ENCODE measurements around the gene OR2T10. TPM values are rescaled to one million over a fixed set of nuclear protein-coding genes. Genes with fewer than 3 reads are reported as not detected.
"Not testable (repeated sequence)": the region's sequence is repeated elsewhere in the genome, so short reads cannot be mapped to it uniquely, and the experiment has no call there.

The OR2T10 gene
- polyA plus RNA-seq (2013, experiment 1 of 4) = not detected
- polyA plus RNA-seq (2013, experiment 2 of 4) = not detected
- not detected for polyA plus RNA-seq (2013, experiment 3 of 4)
- polyA plus RNA-seq (2013, experiment 4 of 4) = not detected

- H3K9me3 ChIP-seq (ENCODE audit: control insufficient read depth, low read length) = peaks cover 25% of the 10 kb centered on the region
- 76 to 80% methylated on average over 6 of the region's 6 CpGs for WGBS, 2 experiments
- no peak within 1 kb of the TSS for H3K27ac ChIP-seq (ENCODE audit: insufficient read depth, low read depth, low read length, poor library complexity, severe bottlenecking)
- no peak within 1 kb of the TSS for H3K4me3 ChIP-seq (ENCODE audit: insufficient read depth, low read depth, low read length)
- H3K36me3 ChIP-seq (ENCODE audit: control insufficient read depth, insufficient read depth, low read length) = no peaks in the 10 kb centered on the region
- no peaks in the 10 kb centered on the region for H3K4me1 ChIP-seq (ENCODE audit: control insufficient read depth, insufficient read depth, low read length)
- H3K27me3 ChIP-seq (ENCODE audit: control insufficient read depth, insufficient read depth, low read length, poor library complexity, severe bottlenecking) = no peaks in the 10 kb centered on the region
Measured at GRCh38 chr1:248597589-248597988, at the start of gene OR2T10. TSS of gene OR2T10 (minus strand) at chr1:248597700. CDS start at chr1:248593768, 3,932 bp downstream.

GRCh38 chr1:248645178-248645577 lies 47.7 kb upstream of the OR2T10 start, which contains the start of gene OR2T35:
TSS of gene OR2T35 (minus strand) at chr1:248645278. CDS start at chr1:248639258, 6,020 bp downstream.
- H3K27me3 ChIP-seq (ENCODE audit: control insufficient read depth, insufficient read depth, low read length, poor library complexity, severe bottlenecking); H3K4me1 ChIP-seq (ENCODE audit: control insufficient read depth, insufficient read depth, low read length); H3K4me3 ChIP-seq (ENCODE audit: insufficient read depth, low read depth, low read length); H3K36me3 ChIP-seq (ENCODE audit: control insufficient read depth, insufficient read depth, low read length); H3K27ac ChIP-seq (ENCODE audit: insufficient read depth, low read depth, low read length, poor library complexity, severe bottlenecking); H3K9me3 ChIP-seq (ENCODE audit: control insufficient read depth, low read length): not testable (repeated sequence)
- WGBS, 2 experiments = 54 to 61% methylated on average over 2 of the region's 3 CpGs

GRCh38 chr1:248642971-248643651 lies 45.6 kb upstream of the OR2T10 start:
- H3K4me3 ChIP-seq (ENCODE audit: insufficient read depth, low read depth, low read length); H3K9me3 ChIP-seq (ENCODE audit: control insufficient read depth, low read length); H3K36me3 ChIP-seq (ENCODE audit: control insufficient read depth, insufficient read depth, low read length); H3K27me3 ChIP-seq (ENCODE audit: control insufficient read depth, insufficient read depth, low read length, poor library complexity, severe bottlenecking); H3K4me1 ChIP-seq (ENCODE audit: control insufficient read depth, insufficient read depth, low read length); H3K27ac ChIP-seq (ENCODE audit: insufficient read depth, low read depth, low read length, poor library complexity, severe bottlenecking): not testable (repeated sequence)
- no CpG with 5 or more reads among the region's 4 CpGs for WGBS, 2 experiments

- no CpG with 5 or more reads among the region's 5 CpGs for WGBS, 2 experiments
- not testable (repeated sequence) for H3K9me3 ChIP-seq (ENCODE audit: control insufficient read depth, low read length); H3K27ac ChIP-seq (ENCODE audit: insufficient read depth, low read depth, low read length, poor library complexity, severe bottlenecking); H3K36me3 ChIP-seq (ENCODE audit: control insufficient read depth, insufficient read depth, low read length); H3K4me1 ChIP-seq (ENCODE audit: control insufficient read depth, insufficient read depth, low read length); H3K4me3 ChIP-seq (ENCODE audit: insufficient read depth, low read depth, low read length); H3K27me3 ChIP-seq (ENCODE audit: control insufficient read depth, insufficient read depth, low read length, poor library complexity, severe bottlenecking)
Measured at GRCh38 chr1:248641583-248641982, 44.1 kb upstream of the OR2T10 start.

- H3K27ac ChIP-seq (ENCODE audit: insufficient read depth, low read depth, low read length, poor library complexity, severe bottlenecking); H3K9me3 ChIP-seq (ENCODE audit: control insufficient read depth, low read length); H3K4me3 ChIP-seq (ENCODE audit: insufficient read depth, low read depth, low read length); H3K36me3 ChIP-seq (ENCODE audit: control insufficient read depth, insufficient read depth, low read length); H3K4me1 ChIP-seq (ENCODE audit: control insufficient read depth, insufficient read depth, low read length); H3K27me3 ChIP-seq (ENCODE audit: control insufficient read depth, insufficient read depth, low read length, poor library complexity, severe bottlenecking): not testable (repeated sequence)
- WGBS, 2 experiments = no CpG with 5 or more reads among the region's 3 CpGs
Measured at GRCh38 chr1:248640906-248641305, 43.4 kb upstream of the OR2T10 start.

GRCh38 chr1:248639652-248640051 lies 42.2 kb upstream of the OR2T10 start:
- not testable (repeated sequence) for H3K4me3 ChIP-seq (ENCODE audit: insufficient read depth, low read depth, low read length); H3K36me3 ChIP-seq (ENCODE audit: control insufficient read depth, insufficient read depth, low read length); H3K27ac ChIP-seq (ENCODE audit: insufficient read depth, low read depth, low read length, poor library complexity, severe bottlenecking); H3K27me3 ChIP-seq (ENCODE audit: control insufficient read depth, insufficient read depth, low read length, poor library complexity, severe bottlenecking); H3K9me3 ChIP-seq (ENCODE audit: control insufficient read depth, low read length); H3K4me1 ChIP-seq (ENCODE audit: control insufficient read depth, insufficient read depth, low read length)
- no CpG with 5 or more reads among the region's 5 CpGs for WGBS, 2 experiments

GRCh38 chr1:248636612-248637011 lies 39.1 kb upstream of the OR2T10 start:
- H3K27ac ChIP-seq (ENCODE audit: insufficient read depth, low read depth, low read length, poor library complexity, severe bottlenecking); H3K4me3 ChIP-seq (ENCODE audit: insufficient read depth, low read depth, low read length); H3K27me3 ChIP-seq (ENCODE audit: control insufficient read depth, insufficient read depth, low read length, poor library complexity, severe bottlenecking); H3K9me3 ChIP-seq (ENCODE audit: control insufficient read depth, low read length); H3K36me3 ChIP-seq (ENCODE audit: control insufficient read depth, insufficient read depth, low read length); H3K4me1 ChIP-seq (ENCODE audit: control insufficient read depth, insufficient read depth, low read length): not testable (repeated sequence)
- 50% methylated on average over 2 of the region's 5 CpGs; no CpG with 5 or more reads in 1 of the 2 experiments for WGBS, 2 experiments

GRCh38 chr1:248634991-248635390 lies 37.5 kb upstream of the OR2T10 start, which contains the start of gene OR2T11:
TSS of gene OR2T11 (minus strand) at chr1:248635091. CDS start at chr1:248627128, 7,963 bp downstream.
- H3K36me3 ChIP-seq (ENCODE audit: control insufficient read depth, insufficient read depth, low read length); H3K4me3 ChIP-seq (ENCODE audit: insufficient read depth, low read depth, low read length); H3K4me1 ChIP-seq (ENCODE audit: control insufficient read depth, insufficient read depth, low read length); H3K9me3 ChIP-seq (ENCODE audit: control insufficient read depth, low read length); H3K27ac ChIP-seq (ENCODE audit: insufficient read depth, low read depth, low read length, poor library complexity, severe bottlenecking); H3K27me3 ChIP-seq (ENCODE audit: control insufficient read depth, insufficient read depth, low read length, poor library complexity, severe bottlenecking): not testable (repeated sequence)
- WGBS, 2 experiments = no CpG with 5 or more reads among the region's 2 CpGs

GRCh38 chr1:248631354-248632008 lies 34.0 kb upstream of the OR2T10 start:
- no peak overlapping the region for H3K4me3 ChIP-seq (ENCODE audit: insufficient read depth, low read depth, low read length)
- H3K27me3 ChIP-seq (ENCODE audit: control insufficient read depth, insufficient read depth, low read length, poor library complexity, severe bottlenecking) = no peaks in the 10 kb centered on the region
- peaks cover 11% of the 10 kb centered on the region for H3K9me3 ChIP-seq (ENCODE audit: control insufficient read depth, low read length)
- H3K27ac ChIP-seq (ENCODE audit: insufficient read depth, low read depth, low read length, poor library complexity, severe bottlenecking) = no peak overlapping the region
- no peaks in the 10 kb centered on the region for H3K36me3 ChIP-seq (ENCODE audit: control insufficient read depth, insufficient read depth, low read length)
- no peaks in the 10 kb centered on the region for H3K4me1 ChIP-seq (ENCODE audit: control insufficient read depth, insufficient read depth, low read length)
- WGBS, 2 experiments = 71 to 74% methylated on average over 7 of the region's 7 CpGs

- Histone ChIP-seq H3K4me1 (ENCODE audit: control insufficient read depth, insufficient read depth, low read length) (no peaks in the 10 kb centered on the region), H3K4me3 (ENCODE audit: insufficient read depth, low read depth, low read length) (no peak overlapping the region), H3K27ac (ENCODE audit: insufficient read depth, low read depth, low read length, poor library complexity, severe bottlenecking) (no peak overlapping the region), H3K27me3 (ENCODE audit: control insufficient read depth, insufficient read depth, low read length, poor library complexity, severe bottlenecking) (no peaks in the 10 kb centered on the region), H3K36me3 (ENCODE audit: control insufficient read depth, insufficient read depth, low read length) (no peaks in the 10 kb centered on the region), H3K9me3 (ENCODE audit: control insufficient read depth, low read length) (peaks cover 11% of the 10 kb centered on the region)
- 57 to 59% methylated on average over 2 of the region's 2 CpGs for WGBS, 2 experiments
Measured at GRCh38 chr1:248630551-248630950, 33.1 kb upstream of the OR2T10 start.
